A375 (cell line): ENCODE measurements around the gene OR6J1. TPM values are rescaled to one million over a fixed set of nuclear protein-coding genes. Genes with fewer than 3 reads are reported as not detected.

Experiments used
- total RNA-seq: library from RNA; depleted of rRNA; stranded (reverse); fragments of >200 nt; shearing (Covaris generic); gene quantifications from 2 replicates; pipeline ENCODE4 v1.2.3, GENCODE V29; 2014; rRNA removed

Gene OR6J1
- total RNA-seq: 0.04 TPM in 1 of 2 replicates, not detected in the other

DNA sequence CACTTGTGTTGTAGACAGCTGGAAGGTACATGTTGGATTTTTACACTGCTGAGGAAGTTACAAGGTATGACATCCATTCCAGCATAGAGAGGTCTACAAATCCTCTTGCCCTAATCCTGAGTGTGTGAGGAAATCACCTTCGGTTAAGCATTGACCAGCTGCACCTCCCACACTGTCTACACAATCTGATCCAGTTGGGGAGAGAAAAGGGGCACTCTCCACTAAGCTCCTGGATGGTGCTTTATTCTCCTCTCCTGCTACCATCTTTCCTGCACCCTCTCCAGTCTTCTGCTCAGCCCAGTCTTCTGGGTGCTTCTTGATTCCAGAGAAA, at the start of gene OR6J1:
Gene OR6J1 (minus strand): TSS at position 48 of the 331 bp plus-strand sequence. CDS start 9,541 bp downstream, outside the sequence.

DNA sequence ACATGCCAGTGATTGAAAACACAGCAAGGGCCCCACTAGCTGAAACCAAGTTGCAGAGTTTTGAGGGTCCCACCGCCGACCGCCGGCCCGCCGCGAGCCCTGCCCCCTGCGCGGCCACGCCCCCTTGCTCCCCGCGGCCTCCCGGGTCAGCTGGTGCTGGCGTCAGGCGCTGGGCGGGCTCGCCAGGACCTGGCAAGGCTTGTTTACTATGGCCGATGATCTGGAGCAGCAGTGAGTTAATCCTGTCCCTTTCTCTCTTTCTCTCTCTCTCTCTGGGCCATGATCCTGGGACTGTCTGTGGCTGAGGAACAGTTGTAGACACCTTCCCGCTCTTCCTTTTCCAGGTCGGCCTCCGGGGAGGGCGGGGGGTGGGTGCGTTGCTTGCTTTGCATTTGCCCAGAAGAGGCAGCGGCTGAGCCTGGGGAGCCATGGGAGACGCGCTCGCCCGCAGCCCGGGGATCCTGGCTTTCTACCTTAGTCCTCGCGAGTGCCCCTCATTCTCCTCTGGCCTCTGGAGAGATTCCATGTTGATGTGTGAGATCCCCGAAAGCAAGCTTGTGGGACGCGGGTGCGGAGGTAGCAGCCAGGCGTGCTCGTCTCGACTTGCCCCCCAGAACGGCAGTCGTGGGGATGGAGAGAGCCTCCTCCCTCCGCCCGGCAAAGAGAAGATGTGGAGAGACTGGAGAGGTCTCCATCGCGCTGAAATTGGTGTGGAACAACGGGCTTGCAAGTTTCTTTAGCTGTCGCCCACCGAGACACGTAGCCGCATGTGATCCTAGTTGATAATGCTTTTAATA, 45.9 kb downstream of the OR6J1 start, which contains the start of gene ABHD4:
Gene ABHD4 (plus strand): TSS at position 202 of the 797 bp plus-strand sequence. CDS start 7 bp downstream, at position 209.

DNA sequence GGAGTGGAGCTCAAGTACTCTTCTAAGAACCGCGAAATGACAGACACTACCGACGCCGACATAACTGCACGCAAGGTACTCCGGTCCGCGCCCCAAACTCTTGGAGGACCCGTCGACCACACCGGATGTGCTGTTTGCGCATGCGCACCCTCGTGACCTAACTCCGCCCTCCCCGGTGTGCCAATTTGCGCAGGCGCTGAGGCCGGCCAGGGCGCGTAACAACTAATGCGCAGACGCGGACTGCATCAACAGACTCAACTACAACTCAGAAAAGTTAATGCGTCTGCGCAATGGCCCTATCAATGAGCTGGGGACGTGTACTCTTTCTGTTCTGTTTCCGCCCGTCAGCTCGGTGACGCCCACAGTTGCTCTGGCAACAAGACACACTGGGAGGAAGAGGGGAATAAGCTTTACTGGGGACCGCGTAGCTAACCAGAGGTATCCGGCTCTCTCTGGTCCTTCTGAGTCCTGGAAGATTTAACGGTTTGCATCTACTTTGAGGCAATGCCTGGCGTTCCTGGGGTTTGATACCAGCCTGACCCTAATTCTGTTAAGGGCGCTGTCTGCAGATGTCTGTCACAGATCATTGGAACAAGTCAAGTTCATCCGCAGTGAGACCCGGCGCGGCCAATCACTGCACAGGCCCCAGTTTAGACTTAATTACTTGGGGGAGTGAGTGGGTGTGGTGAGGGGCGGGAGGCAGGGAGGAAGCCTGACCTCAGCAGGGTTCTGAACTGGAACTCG, 54.9 kb downstream of the OR6J1 start, which contains the start of gene DAD1:
Gene DAD1 (minus strand): TSS at position 129 of the 744 bp plus-strand sequence. CDS start 67 bp downstream, at position 62.

Other genes with a start within 250 kb of the OR6J1 start
- gene DAD1, start 55.1 kb downstream of the OR6J1 start, total RNA-seq: 91.2 and 115 TPM in 2 replicates
- gene ABHD4, start 46.1 kb downstream of the OR6J1 start, total RNA-seq: 2.8 and 3.3 TPM in 2 replicates
- 80.0 and 85.1 TPM in 2 replicates for gene OXA1L, start 122.3 kb upstream of the OR6J1 start, total RNA-seq
- 0.11 and 0.16 TPM in 2 replicates for gene SLC7A7, start 171.1 kb upstream of the OR6J1 start, total RNA-seq
- 59.9 and 95.0 TPM in 2 replicates for gene MRPL52, start 185.5 kb upstream of the OR6J1 start, total RNA-seq
- gene MMP14, start 192.2 kb upstream of the OR6J1 start, total RNA-seq: 79.9 and 82.8 TPM in 2 replicates
- gene LRP10, start 227.4 kb upstream of the OR6J1 start, total RNA-seq: 17.8 and 19.9 TPM in 2 replicates
- gene REM2, start 238.9 kb upstream of the OR6J1 start, total RNA-seq: 0.11 and 0.57 TPM in 2 replicates